SH-SY5Y (cell line): ENCODE measurements around the gene GEMIN4.

ENCODE experiments used
- GATA2 ChIP-seq: IDR thresholded peaks from 2 replicates; pipeline ENCODE4 v1.6.1; 2011; ENCODE audit warnings: mild to moderate bottlenecking, low read depth, low read length
- GATA3 ChIP-seq: IDR thresholded peaks from 2 replicates; pipeline ENCODE4 v1.6.1; 2011; ENCODE audit warnings: low read depth, mild to moderate bottlenecking, low read length, moderate library complexity

The GEMIN4 gene

DNA sequence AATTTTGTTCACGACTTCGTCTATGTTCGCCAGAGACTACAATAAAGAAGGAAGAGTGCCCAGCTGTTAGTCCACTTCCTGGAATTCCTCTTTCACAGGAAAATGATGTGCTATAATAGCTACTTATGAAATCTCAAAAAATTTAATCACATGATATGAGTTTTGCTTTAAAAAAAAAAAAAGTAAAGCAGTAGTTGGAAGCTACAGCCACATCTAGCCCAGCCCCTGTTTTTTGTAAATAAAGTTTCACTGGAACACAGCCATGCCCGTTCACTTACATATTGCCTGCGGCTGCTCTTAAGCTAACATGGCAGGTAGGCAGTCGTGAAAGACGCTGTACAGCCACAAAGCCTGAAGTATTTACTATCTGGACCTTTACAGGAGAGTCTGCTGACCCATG is 52.7 kb downstream of the GEMIN4 start:
- TF ChIP-seq GATA2 = no peak
- no peak for TF ChIP-seq GATA3

DNA sequence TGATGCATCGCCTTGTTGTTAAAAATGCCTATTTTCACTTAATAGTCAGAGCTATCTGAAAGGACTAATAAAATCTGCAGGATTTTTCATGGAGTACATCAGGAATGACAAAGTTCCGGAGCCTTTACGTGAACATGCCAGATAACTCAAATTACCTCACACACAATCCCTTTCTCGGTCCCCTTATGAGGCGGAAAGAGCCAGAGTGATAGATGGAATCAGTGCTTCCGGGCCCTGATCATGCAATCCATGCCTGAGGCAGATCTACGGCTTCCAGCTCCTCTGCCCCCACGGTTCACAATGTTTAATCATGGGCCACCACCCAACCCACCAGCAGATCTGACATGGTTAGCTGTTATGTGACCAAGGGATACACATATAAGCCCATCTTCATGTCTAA is 54.4 kb downstream of the GEMIN4 start:
- no peak for TF ChIP-seq GATA3
- peak; percentile 44 for TF ChIP-seq GATA2

DNA sequence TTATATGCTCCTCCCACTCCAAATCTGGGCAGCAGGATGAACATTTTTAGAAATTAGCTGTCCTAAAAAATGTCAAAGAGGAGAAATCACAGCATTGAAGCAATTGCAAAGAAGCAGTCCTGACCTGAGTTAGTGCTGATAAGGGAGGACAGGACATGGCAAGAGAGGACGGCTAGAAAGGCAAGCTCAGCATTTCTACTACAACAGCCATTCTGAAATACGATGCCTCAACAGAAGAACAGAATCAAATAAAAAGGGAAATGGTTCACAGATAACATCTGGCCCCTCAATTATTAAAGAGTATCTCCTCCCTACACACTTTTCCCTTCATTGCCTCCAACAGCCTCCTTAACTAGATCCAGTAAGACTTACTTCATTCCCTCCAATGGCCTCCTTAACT is 55.7 kb downstream of the GEMIN4 start:
- TF ChIP-seq GATA3 (no peak), GATA2 (peak; percentile 38; the same call in 1 of the 2 replicates)
